Ovary (tissue), 9 donors: ENCODE results near the gene CHST13. TPM values are rescaled to one million over a fixed set of nuclear protein-coding genes. Genes with fewer than 3 reads are reported as not detected.
A peak's percentile ranks its signal among the peaks of the same experiment; 100 is the strongest.

Experiments used
- DNase-seq, 5 donors: peaks; one replicate each; pipeline ENCODE4 v3.0.0-alpha.2; 2019 to 2020
- H3K27ac ChIP-seq, 2 donors: fragments of 200-600 bp; one replicate each; pipeline versions ENCODE4 v1.5.1 to v1.8.0; 2019 to 2022
- H3K27me3 ChIP-seq: fragments of 200-600 bp; one replicate; pipeline ENCODE4 v1.8.0; 2022
- H3K36me3 ChIP-seq: fragments of 200-600 bp; sonication (generic); one replicate; pipeline ENCODE4 v1.5.1; 2019
- H3K4me1 ChIP-seq: one replicate; pipeline ENCODE4 v1.8.1; 2013; ENCODE audit warnings: mild to moderate bottlenecking, moderate library complexity; ENCODE audit not compliant: insufficient read depth
- H3K4me3 ChIP-seq: fragments of 200-600 bp; sonication (generic); one replicate; pipeline ENCODE4 v1.5.1; 2017
- H3K9me3 ChIP-seq, 2 donors: fragments of 200-600 bp in 1 of 2; sonication (generic) in 1 of 2; one replicate each; pipeline versions ENCODE4 v1.5.1 to v1.8.1; 2013 to 2019; ENCODE audit warnings: mild to moderate bottlenecking in 1 of 2, moderate library complexity in 1 of 2
- EP300 ChIP-seq: sonication (generic); formaldehyde crosslinking; IDR thresholded peaks from one replicate; pipeline ENCODE4 v1.6.1; 2017; ENCODE audit warnings: antibody characterized with exemption
- POLR2A ChIP-seq: fragments of 450-650 bp; IDR thresholded peaks from one replicate; pipeline ENCODE4 v1.6.1; 2017; ENCODE audit warnings: antibody characterized with exemption, mild to moderate bottlenecking, moderate library complexity
- WGBS, 3 donors: extraction: QIAGEN DNeasy Blood & Tissue Kit in 1 of 3; methylation state at CpG; one replicate each; pipeline versions ENCODE4 v1.1.5 to v1.1.7; 2013 to 2017; 5-methylcytosine and 5-hydroxymethylcytosine counted together
- intact Hi-C, 4 donors: fragments of 100-400 bp; cut with DNase I; formaldehyde crosslinking; loops; one replicate each; pipeline versions ENCODE4 v1.11.0 to v1.15.1; 2022 to 2023
- polyA plus RNA-seq, 2 donors: library from polyadenylated mRNA; stranded (reverse); fragments of 200-250 nt in 1 of 2; fragments of 350-450 nt in 1 of 2; fragmentation: Illumina TruSeq in 1 of 2; extraction: RNeasy Lipid Tissue Mini Kit (QIAGEN cat#74804) in 1 of 2; gene quantifications; one replicate each; pipeline ENCODE4 v1.2.3, GENCODE V29; 2013 to 2014
- total RNA-seq, 7 donors: library from RNA; depleted of rRNA in 2 of 7; stranded (reverse); fragments of >200 nt in 2 of 7; fragmentation: NEBNext Ultra II Directional in 3 of 7; extraction: Animal tissue kit (Norgen Biotek cat#: 25700) in 3 of 7; gene quantifications; one replicate each; pipeline versions ENCODE4 v1.1.0 to v1.2.4, GENCODE V29; 2016 to 2023
- TF ChIP-seq, protein P1 (sequence below), 3 donors: fragments of 450-650 bp in 2 of 3; fragments of 200-600 bp in 1 of 3; IDR thresholded peaks; one replicate each; pipeline versions ENCODE4 v1.5.1 to v1.8.0; 2016 to 2022; ENCODE audit warnings: antibody characterized with exemption in 3 of 3, mild to moderate bottlenecking in 1 of 3
- donor health status: DM: no; HTN: no; CAD: no; lungs with moderate emphysema.
- donor health status: DM: no; HTN: no; CAD: no.
- donor health status: Bipolar disorder and iron deficiency.
- donor health status: DM: yes; HTN: yes; CAD: no.
- donor health status: DM: no; HTN: no; CAD: no.
- donor health status: DM: yes; HTN: yes; CAD: no.

The CHST13 gene
- total and polyA plus RNA-seq, 9 donors: 0.12 to 0.87 (median 0.31) TPM; not detected in 4

- Histone ChIP-seq H3K9me3 (no peaks in the 10 kb centered on the region), H3K4me1 (no peaks in the 10 kb centered on the region), H3K4me3 (no peak overlapping the region), H3K27ac (no peak overlapping the region), H3K27me3 (no peaks in the 10 kb centered on the region), H3K36me3 (no peaks in the 10 kb centered on the region)
- TF ChIP-seq, protein P1, sequence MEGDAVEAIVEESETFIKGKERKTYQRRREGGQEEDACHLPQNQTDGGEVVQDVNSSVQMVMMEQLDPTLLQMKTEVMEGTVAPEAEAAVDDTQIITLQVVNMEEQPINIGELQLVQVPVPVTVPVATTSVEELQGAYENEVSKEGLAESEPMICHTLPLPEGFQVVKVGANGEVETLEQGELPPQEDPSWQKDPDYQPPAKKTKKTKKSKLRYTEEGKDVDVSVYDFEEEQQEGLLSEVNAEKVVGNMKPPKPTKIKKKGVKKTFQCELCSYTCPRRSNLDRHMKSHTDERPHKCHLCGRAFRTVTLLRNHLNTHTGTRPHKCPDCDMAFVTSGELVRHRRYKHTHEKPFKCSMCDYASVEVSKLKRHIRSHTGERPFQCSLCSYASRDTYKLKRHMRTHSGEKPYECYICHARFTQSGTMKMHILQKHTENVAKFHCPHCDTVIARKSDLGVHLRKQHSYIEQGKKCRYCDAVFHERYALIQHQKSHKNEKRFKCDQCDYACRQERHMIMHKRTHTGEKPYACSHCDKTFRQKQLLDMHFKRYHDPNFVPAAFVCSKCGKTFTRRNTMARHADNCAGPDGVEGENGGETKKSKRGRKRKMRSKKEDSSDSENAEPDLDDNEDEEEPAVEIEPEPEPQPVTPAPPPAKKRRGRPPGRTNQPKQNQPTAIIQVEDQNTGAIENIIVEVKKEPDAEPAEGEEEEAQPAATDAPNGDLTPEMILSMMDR (IDR thresholded peaks at IDR 0.05): no peak
- TF ChIP-seq POLR2A (no peak), EP300 (no peak)
- 32 to 47% (median 34%) methylated on average over 5 of the region's 5 CpGs for WGBS, 3 donors
- intact Hi-C loops: no loop called here
- no peak for DNase-seq
Measured at GRCh38 chr3:126538966-126539365, 15.0 kb downstream of the CHST13 start.

- no peaks in the 10 kb centered on the region for H3K9me3 ChIP-seq
- DNase-seq: peak in 2 of 5 donors; percentile 4 to 20
- no peaks in the 10 kb centered on the region for H3K27me3 ChIP-seq
- H3K4me3 ChIP-seq: no peak overlapping the region
- TF ChIP-seq, protein P1 (IDR thresholded peaks at IDR 0.05): no peak
- TF ChIP-seq POLR2A (no peak), EP300 (no peak)
- H3K27ac ChIP-seq: no peak overlapping the region
- 90 to 96% (median 91%) methylated on average over 10 of the region's 10 CpGs for WGBS, 3 donors
- H3K36me3 ChIP-seq: no peaks in the 10 kb centered on the region
- H3K4me1 ChIP-seq: no peaks in the 10 kb centered on the region
- intact Hi-C loops: no loop called here
Measured at GRCh38 chr3:126539558-126540250, 15.7 kb downstream of the CHST13 start.

- Histone ChIP-seq H3K36me3 (no peaks in the 10 kb centered on the region), H3K27ac (no peak overlapping the region), H3K9me3 (no peaks in the 10 kb centered on the region), H3K4me1 (no peaks in the 10 kb centered on the region), H3K27me3 (no peaks in the 10 kb centered on the region), H3K4me3 (no peak overlapping the region)
- peak in 2 of 5 donors; percentile 3 to 20 for DNase-seq
- TF ChIP-seq POLR2A: no peak
- whole genome bisulfite sequencing, 3 donors: 27 to 28% (median 28%) methylated on average over 9 of the region's 9 CpGs
- intact Hi-C loops: no loop called here
Measured at GRCh38 chr3:126540342-126540849, 16.4 kb downstream of the CHST13 start.

GRCh38 chr3:126540951-126541627, 17.1 kb downstream of the CHST13 start:
- Histone ChIP-seq H3K4me1 (no peaks in the 10 kb centered on the region), H3K27ac (no peak overlapping the region), H3K4me3 (no peak overlapping the region), H3K9me3 (no peaks in the 10 kb centered on the region), H3K36me3 (no peaks in the 10 kb centered on the region), H3K27me3 (no peaks in the 10 kb centered on the region)
- DNase-seq: peak in 3 of 5 donors; percentile 1 to 7 (median 1)
- 60 to 69% (median 65%) methylated on average over 24 of the region's 24 CpGs for WGBS, 3 donors
- intact Hi-C loops: no loop called here
- TF ChIP-seq EP300 (no peak), POLR2A (no peak)
- TF ChIP-seq, protein P1 (IDR thresholded peaks at IDR 0.05): no peak
